Naive thymus-derived CD8-positive, alpha-beta T cell (primary cell): ENCODE results near the gene COMMD7. TPM values are rescaled to one million over a fixed set of nuclear protein-coding genes. Genes with fewer than 3 reads are reported as not detected.
A peak's percentile ranks its signal among the peaks of the same experiment; 100 is the strongest.
"Not testable (repeated sequence)": the region's sequence is repeated elsewhere in the genome, so short reads cannot be mapped to it uniquely, and the experiment has no call there.

Source experiments
- ATAC-seq, 2 donors: fragments of 150-1000 bp; cut with Tn5 transposase in 1 of 2; sonication (Bioruptor Pico), chemical (Tn5 transposase) in 1 of 2; 1 replicate in 1 of 2; 2 replicates in 1 of 2; pipeline ENCODE4 v1.10.0; 2021; ENCODE audit warnings: mild to moderate bottlenecking in 2 of 2, moderate library complexity in 2 of 2
- POLR2A ChIA-PET: fragments of 350-600 bp; sonication (Branson Sonifier 250); formaldehyde crosslinking; loops from one replicate; lab custom pipeline; 2021; ENCODE audit warnings: antibody characterized with exemption; lab: Charles Lee
- DNase-seq, 10 donors: peaks; one replicate each; pipeline versions ENCODE4 v3.0.0 to v3.0.0-alpha.2; 2020 to 2022
- H3K27ac Mint-ChIP-seq, 10 donors: one replicate each; pipeline ENCODE4 v1.8.0; 2020 to 2022; ENCODE audit warnings: mild to moderate bottlenecking in 10 of 10, mixed read lengths in 10 of 10, moderate library complexity in 4 of 10, inconsistent platforms in 1 of 10
- H3K27me3 Mint-ChIP-seq, 5 donors: one replicate each; pipeline ENCODE4 v1.8.0; 2021 to 2022; ENCODE audit warnings: mixed read lengths in 5 of 5
- H3K36me3 Mint-ChIP-seq, 3 donors: one replicate each; pipeline ENCODE4 v1.8.0; 2020 to 2022; ENCODE audit warnings: mixed read lengths in 3 of 3, mild to moderate bottlenecking in 2 of 3, inconsistent platforms in 1 of 3
- H3K4me1 Mint-ChIP-seq, 4 donors: one replicate each; pipeline ENCODE4 v1.8.0; 2021 to 2022; ENCODE audit warnings: mixed read lengths in 4 of 4
- H3K4me3 Mint-ChIP-seq, 10 donors: one replicate each; pipeline ENCODE4 v1.8.0; 2020 to 2022; ENCODE audit warnings: mild to moderate bottlenecking in 10 of 10, mixed read lengths in 10 of 10, moderate library complexity in 6 of 10, inconsistent platforms in 1 of 10
- H3K9me3 Mint-ChIP-seq, 9 donors: one replicate each; pipeline ENCODE4 v1.8.0; 2020 to 2022; ENCODE audit warnings: mixed read lengths in 9 of 9, mild to moderate bottlenecking in 3 of 9, inconsistent platforms in 1 of 9, moderate library complexity in 1 of 9
- polyA plus RNA-seq, 3 donors: library from polyadenylated mRNA; unstranded; fragments of 300-500 nt; fragmentation: Illumina TruSeq; gene quantifications; one replicate each; pipeline ENCODE4 v1.2.3, GENCODE V29; 2021
- total RNA-seq, 8 experiments: library from RNA in 2 of 8; stranded (reverse) in 2 of 8; gene quantifications; one replicate each; pipeline ENCODE4 v1.2.3 and lab custom pipeline; 2021 to 2026

Gene COMMD7
- total and polyA plus RNA-seq, 5 experiments from 2014 or later, result 32.4 to 138 (median 120) TPM

- peaks cover 0 to 11% (median 5%) of the 10 kb centered on the region in 4 donors for H3K4me1 Mint-ChIP-seq
- H3K27me3 Mint-ChIP-seq, result no peaks in the 10 kb centered on the region
- POLR2A ChIA-PET, result no interaction called here
- peaks cover 0 to 55% (median 10%) of the 10 kb centered on the region in 3 donors for H3K36me3 Mint-ChIP-seq
- no peak overlapping the region for H3K4me3 Mint-ChIP-seq
- ATAC-seq, result no peak
- H3K9me3 Mint-ChIP-seq, result no peaks in the 10 kb centered on the region
- DNase-seq, result no peak
- peak overlapping the region in 8 of 10 donors; percentile 16 to 77 (median 42) for H3K27ac Mint-ChIP-seq
These were observed 35.3 kb downstream of the COMMD7 start for GRCh38 chr20:32707691-32708581.

- H3K36me3 Mint-ChIP-seq, result peaks cover 0 to 60% (median 18%) of the 10 kb centered on the region in 3 donors
These were observed 36.8 kb downstream of the COMMD7 start for GRCh38 chr20:32706486-32706885.

GRCh38 chr20:32702706-32703425 lies 40.4 kb downstream of the COMMD7 start:
- no peak for ATAC-seq
- Mint-ChIP-seq H3K4me3 (no peak overlapping the region), H3K36me3 (peaks cover 0 to 74% (median 21%) of the 10 kb centered on the region in 3 donors), H3K9me3 (no peaks in the 10 kb centered on the region), H3K27me3 (no peaks in the 10 kb centered on the region), H3K4me1 (peaks cover 0 to under 1% (median 0%) of the 10 kb centered on the region in 4 donors), H3K27ac (peak overlapping the region in 1 of 10 donors; percentile 36)
- no peak for DNase-seq
- POLR2A ChIA-PET, result no interaction called here

More at GRCh38 chr20:32706486-32706885, 36.8 kb downstream of the COMMD7 start:
- H3K27ac Mint-ChIP-seq, result peak overlapping the region in 3 of 10 donors; percentile 33 to 65 (median 50)
- H3K9me3 Mint-ChIP-seq, result no peaks in the 10 kb centered on the region
- POLR2A ChIA-PET, result interaction anchor here (0.7 kb wide), 1 partner anchor 23 kb away, joined by 3 read pairs; no protein-coding TSS in a partner anchor
- H3K4me1 Mint-ChIP-seq, result peaks cover 0 to 11% (median 5%) of the 10 kb centered on the region in 4 donors
- H3K4me3 Mint-ChIP-seq, result no peak overlapping the region
- ATAC-seq (no peak), DNase-seq (no peak)
- no peaks in the 10 kb centered on the region for H3K27me3 Mint-ChIP-seq

- Mint-ChIP-seq H3K4me3 (no peak overlapping the region), H3K4me1 (peaks cover 0 to 2% (median 0%) of the 10 kb centered on the region in 4 donors), H3K36me3 (peaks cover 0 to 49% (median 9%) of the 10 kb centered on the region in 3 donors), H3K27ac (peak overlapping the region in 6 of 10 donors; percentile 14 to 79 (median 49)), H3K27me3 (no peaks in the 10 kb centered on the region), H3K9me3 (no peaks in the 10 kb centered on the region)
- DNase-seq (no peak), ATAC-seq (no peak)
- POLR2A ChIA-PET, result no interaction called here
These were observed 45.7 kb downstream of the COMMD7 start for GRCh38 chr20:32697608-32698007.

- ATAC-seq (no peak), DNase-seq (no peak)
- no peak overlapping the region for H3K4me3 Mint-ChIP-seq
- H3K9me3 Mint-ChIP-seq, result no peaks in the 10 kb centered on the region
- H3K27me3 Mint-ChIP-seq, result no peaks in the 10 kb centered on the region
- peaks cover 0 to 35% (median 0%) of the 10 kb centered on the region in 3 donors for H3K36me3 Mint-ChIP-seq
- peaks cover 0 to 2% (median 0%) of the 10 kb centered on the region in 4 donors for H3K4me1 Mint-ChIP-seq
- POLR2A ChIA-PET, result no interaction called here
- peak overlapping the region in 8 of 10 donors; percentile 3 to 76 (median 36) for H3K27ac Mint-ChIP-seq
These were observed 48.2 kb downstream of the COMMD7 start for GRCh38 chr20:32695089-32695488.

GRCh38 chr20:32688966-32689365 lies 54.3 kb downstream of the COMMD7 start:
- H3K27me3 Mint-ChIP-seq, H3K4me1 Mint-ChIP-seq, H3K4me3 Mint-ChIP-seq, DNase-seq, ATAC-seq, POLR2A ChIA-PET, H3K27ac Mint-ChIP-seq, H3K9me3 Mint-ChIP-seq: not testable (repeated sequence)
- H3K36me3 Mint-ChIP-seq, result peaks cover 0 to 22% (median 0%) of the 10 kb centered on the region in 3 donors

GRCh38 chr20:32687180-32687532 lies 56.1 kb downstream of the COMMD7 start:
- POLR2A ChIA-PET, result no interaction called here
- no peak for ATAC-seq
- no peak overlapping the region for H3K4me3 Mint-ChIP-seq
- peaks cover 0 to 10% (median 1%) of the 10 kb centered on the region in 4 donors for H3K4me1 Mint-ChIP-seq
- H3K27ac Mint-ChIP-seq, result no peak overlapping the region
- H3K27me3 Mint-ChIP-seq, result no peaks in the 10 kb centered on the region
- peaks cover 0 to 9% (median 0%) of the 10 kb centered on the region in 3 donors for H3K36me3 Mint-ChIP-seq
- no peak for DNase-seq
- no peaks in the 10 kb centered on the region for H3K9me3 Mint-ChIP-seq

GRCh38 chr20:32686530-32687179 lies 56.6 kb downstream of the COMMD7 start:
- H3K4me3 Mint-ChIP-seq, result no peak overlapping the region
- no peaks in the 10 kb centered on the region for H3K9me3 Mint-ChIP-seq
- ATAC-seq (no peak), DNase-seq (no peak)
- POLR2A ChIA-PET, result no interaction called here
- H3K4me1 Mint-ChIP-seq, result peaks cover 0 to 12% (median 3%) of the 10 kb centered on the region in 4 donors
- H3K27me3 Mint-ChIP-seq, result no peaks in the 10 kb centered on the region
- no peak overlapping the region for H3K27ac Mint-ChIP-seq
- H3K36me3 Mint-ChIP-seq, result peaks cover 0 to 7% (median 0%) of the 10 kb centered on the region in 3 donors

- POLR2A ChIA-PET, result no interaction called here
- ATAC-seq, result no peak
These were observed 57.4 kb downstream of the COMMD7 start for GRCh38 chr20:32685541-32686529.

GRCh38 chr20:32682508-32682987 lies 60.7 kb downstream of the COMMD7 start:
- POLR2A ChIA-PET, result interaction anchor here (0.6 kb wide), 1 partner anchor 171 kb away, joined by 3 read pairs; no protein-coding TSS in a partner anchor

More at GRCh38 chr20:32685541-32686529, 57.4 kb downstream of the COMMD7 start:
- peaks cover under 1 to 17% (median 8%) of the 10 kb centered on the region in 4 donors for H3K4me1 Mint-ChIP-seq
- no peaks in the 10 kb centered on the region for H3K27me3 Mint-ChIP-seq
- no peaks in the 10 kb centered on the region for H3K9me3 Mint-ChIP-seq
- no peak for DNase-seq
- peaks cover 0 to 7% (median 0%) of the 10 kb centered on the region in 3 donors for H3K36me3 Mint-ChIP-seq
- H3K27ac Mint-ChIP-seq, result peak overlapping the region in 1 of 10 donors; percentile 19
- no peak overlapping the region for H3K4me3 Mint-ChIP-seq

More at GRCh38 chr20:32682508-32682987, 60.7 kb downstream of the COMMD7 start:
- no peaks in the 10 kb centered on the region for H3K27me3 Mint-ChIP-seq
- no peak overlapping the region for H3K27ac Mint-ChIP-seq
- peak overlapping the region in 1 of 10 donors; percentile 12 for H3K4me3 Mint-ChIP-seq
- H3K4me1 Mint-ChIP-seq, result peaks cover 5 to 20% (median 10%) of the 10 kb centered on the region in 4 donors
- ATAC-seq (no peak), DNase-seq (no peak)
- H3K36me3 Mint-ChIP-seq, result no peaks in the 10 kb centered on the region
- no peaks in the 10 kb centered on the region for H3K9me3 Mint-ChIP-seq
